ENCODE measurements around the gene PIK3R6.

- no peak for TF ChIP-seq CTCF (IDR thresholded peaks at IDR 0.05; ENCODE audit: low read length)
- no peak for TF ChIP-seq EZH2 (IDR thresholded peaks at IDR 0.05; ENCODE audit: borderline replicate concordance, low read length)
These were observed 105.5 kb downstream of the PIK3R6 start for GRCh38 chr17:8762012-8762411.

Measured in OCI-LY1 (cell line).